ENCODE data around the gene ERGIC2. TPM values are rescaled to one million over a fixed set of nuclear protein-coding genes. Genes with fewer than 3 reads are reported as not detected.

The ERGIC2 gene
- total RNA-seq, 1 experiment from 2014 or later: 69.8 TPM

DNA sequence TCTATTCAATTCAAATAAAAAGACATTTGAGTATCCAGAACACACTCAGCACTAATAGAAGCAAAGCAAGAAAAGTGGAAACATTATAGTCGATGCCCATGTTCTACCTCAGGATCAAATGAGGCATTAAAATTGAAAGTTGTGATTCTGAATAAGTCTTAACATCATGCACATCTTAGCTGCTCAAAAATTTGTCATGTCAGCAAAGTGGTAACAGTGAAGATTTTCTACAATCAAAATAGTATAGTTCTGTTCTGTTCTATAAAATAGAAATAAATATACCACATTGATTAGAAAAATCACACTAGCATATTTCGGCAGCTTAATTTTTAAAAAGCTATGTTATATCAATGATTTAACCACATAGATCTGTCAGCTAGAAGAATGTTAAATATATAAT, 74.7 kb downstream of the ERGIC2 start:
- TF ChIP-seq CTCF (conservative IDR thresholded peaks at IDR 0.05): no peak
- Mint-ChIP-seq H3K36me3 (ENCODE audit: insufficient read depth in 1 of 3, low read depth in 3 of 3) (no peaks in the 10 kb centered on the region), H3K27me3 (ENCODE audit: low read depth) (no peaks in the 10 kb centered on the region), H3K4me1 (peaks cover 4 to 6% of the 10 kb centered on the region in 2 experiments; a peak in 2 of 4 replicates), H3K4me3 (no peak overlapping the region), H3K9me3 (no peaks in the 10 kb centered on the region), H3K27ac (no peak overlapping the region)
- no peak overlapping the region for H3K27ac ChIP-seq (ENCODE audit: insufficient read length, low read depth, low read length)
- no peak overlapping the region for H4K91ac ChIP-seq (ENCODE audit: insufficient read length, low read depth, low read length)
- H3K9me3 ChIP-seq (ENCODE audit: control insufficient read depth, low read depth, low read length): no peaks in the 10 kb centered on the region
- no peak overlapping the region for H2AFZ ChIP-seq (ENCODE audit: low read length)
- no peak overlapping the region for H4K5ac ChIP-seq (ENCODE audit: insufficient read length, low read depth, low read length)
- DNase-seq: no peak
- no peak overlapping the region for H3K9ac ChIP-seq (ENCODE audit: extremely low read depth, insufficient read length, low read length)
- WGBS (ENCODE audit: extremely low coverage, insufficient read length, low lambda C conversion rate): no CpG with 5 or more reads among the region's 2 CpGs
- H4K8ac ChIP-seq (replicated peaks; ENCODE audit: insufficient read length, low read depth, low read length): no peak overlapping the region
- H2BK12ac ChIP-seq (ENCODE audit: insufficient read length, low read depth, low read length): no peak overlapping the region
- H3K56ac ChIP-seq (ENCODE audit: insufficient read length, low read depth, low read length): no peak overlapping the region
- H3K4me2 ChIP-seq (ENCODE audit: insufficient read depth, insufficient read length, low read length): no peak overlapping the region
- no peaks in the 10 kb centered on the region for H4K20me1 ChIP-seq (ENCODE audit: control insufficient read depth, insufficient read depth, insufficient read length)
- H3T11ph ChIP-seq (ENCODE audit: low read length): no peak overlapping the region
- H3K14ac ChIP-seq (ENCODE audit: insufficient read depth, low read length): no peak overlapping the region
- H3K27me3 ChIP-seq (ENCODE audit: insufficient read depth, low read length): no peaks in the 10 kb centered on the region
- H3K23me2 ChIP-seq (ENCODE audit: insufficient read length, low read depth, low read length, poor library complexity, severe bottlenecking): no peaks in the 10 kb centered on the region
- no peak overlapping the region for H3K18ac ChIP-seq (ENCODE audit: insufficient read length, low read depth, low read length)
- no peak overlapping the region for H3K4ac ChIP-seq (ENCODE audit: low read depth, low read length)
- no peaks in the 10 kb centered on the region for H3K79me2 ChIP-seq (ENCODE audit: insufficient read depth, low read length)
- no peaks in the 10 kb centered on the region for H3K4me1 ChIP-seq (ENCODE audit: insufficient read depth, low read length)
- H2BK15ac ChIP-seq (ENCODE audit: low read depth, low read length): no peak overlapping the region
- no peak overlapping the region for H2BK120ac ChIP-seq (ENCODE audit: low read depth, low read length, poor library complexity, severe bottlenecking)
- no peak overlapping the region for H2AK5ac ChIP-seq (ENCODE audit: insufficient read length, low read length)
- no peaks in the 10 kb centered on the region for H3K79me1 ChIP-seq (ENCODE audit: insufficient read depth, low read depth, low read length, poor library complexity, severe bottlenecking)
- H2BK5ac ChIP-seq (ENCODE audit: insufficient read length, low read length): no peak overlapping the region
- no peak overlapping the region for H3K23ac ChIP-seq (ENCODE audit: insufficient read length, low read depth, low read length)
- H2BK20ac ChIP-seq (ENCODE audit: low read depth, low read length, poor library complexity, severe bottlenecking): no peak overlapping the region
